GM23248 (cell line): ENCODE results near the gene NDUFB6.

Source experiments
- EZH2 ChIP-seq: fragments of 200-600 bp; sonication (generic); IDR thresholded peaks from 2 replicates; pipeline ENCODE4 v1.6.1; 2018; ENCODE audit warnings: antibody characterized with exemption, mild to moderate bottlenecking; ENCODE audit not compliant: insufficient read depth, poor library complexity, severe bottlenecking
- EZH2phosphoT487 ChIP-seq: fragments of 200-600 bp; sonication (generic); IDR thresholded peaks from 2 replicates; pipeline ENCODE4 v1.6.1; 2018; ENCODE audit warnings: antibody characterized with exemption, moderate library complexity, mild to moderate bottlenecking, low read depth; ENCODE audit not compliant: insufficient read depth

DNA sequence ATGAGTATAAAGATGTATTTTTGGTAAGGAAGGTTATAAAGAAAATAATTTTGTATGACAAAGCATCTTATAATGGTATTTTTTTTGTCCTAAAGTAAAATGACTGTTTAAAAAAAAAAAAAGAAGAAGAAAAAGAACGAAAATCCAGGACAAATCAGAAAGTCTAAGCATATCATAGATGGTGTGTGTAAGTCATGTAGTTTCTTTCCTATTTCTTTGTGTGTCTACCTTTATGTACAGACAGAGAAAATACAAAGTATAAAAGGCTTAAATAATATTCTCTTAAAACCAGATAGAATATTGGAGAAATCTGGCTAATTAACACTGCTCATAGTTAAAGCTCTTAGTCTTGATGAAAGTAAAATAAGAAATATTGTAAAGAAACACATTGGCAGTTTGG is 54.7 kb downstream of the NDUFB6 start:
- TF ChIP-seq EZH2 = no peak
- no peak for TF ChIP-seq EZH2phosphoT487
